ENCODE results near the gene FITM2. TPM values are rescaled to one million over a fixed set of nuclear protein-coding genes. Genes with fewer than 3 reads are reported as not detected.
"Not testable (repeated sequence)": the region's sequence is repeated elsewhere in the genome, so short reads cannot be mapped to it uniquely, and the experiment has no call there.

Gene FITM2
- total and polyA plus RNA-seq, 11 donors: 31.5 to 165 (median 111) TPM

GRCh38 chr20:44354979-44355497 lies 44.0 kb upstream of the FITM2 start:
- Histone ChIP-seq H3K36me3 (no peaks in the 10 kb centered on the region), H3K27me3 (peaks cover 0 to 6% (median 0%) of the 10 kb centered on the region in 9 donors), H3K4me3 (no peak overlapping the region), H3K9me3 (no peaks in the 10 kb centered on the region), H3K27ac (no peak overlapping the region), H3K4me1 (peaks cover 0 to 7% (median 0%) of the 10 kb centered on the region in 12 donors)
- DNase-seq (no peak), ATAC-seq (no peak)
- 85 to 86% (median 85%) methylated on average over 6 of the region's 6 CpGs for WGBS, 4 donors
- intact Hi-C loops (cut with DNase I): no loop called here
- no peak for TF ChIP-seq CTCF (IDR thresholded peaks at IDR 0.05)
- TF ChIP-seq POLR2A (IDR thresholded peaks at IDR 0.05): no peak

- H3K27ac ChIP-seq: no peak overlapping the region
- intact Hi-C loops (cut with DNase I): no loop called here
- peak in 1 of 5 donors; percentile 42 for DNase-seq
- 68 to 83% (median 77%) methylated on average over 6 of the region's 6 CpGs for WGBS, 4 donors
- no peaks in the 10 kb centered on the region for H3K9me3 ChIP-seq
- TF ChIP-seq POLR2A (IDR thresholded peaks at IDR 0.05) (no peak), CTCF (IDR thresholded peaks at IDR 0.05) (no peak)
- H3K4me1 ChIP-seq: no peaks in the 10 kb centered on the region
- no peaks in the 10 kb centered on the region for H3K27me3 ChIP-seq
- no peaks in the 10 kb centered on the region for H3K36me3 ChIP-seq
- no peak overlapping the region for H3K4me3 ChIP-seq
- ATAC-seq: peak in 1 of 4 donors; percentile 41
Measured at GRCh38 chr20:44350567-44350966, 39.6 kb upstream of the FITM2 start.

GRCh38 chr20:44349349-44349748 lies 38.3 kb upstream of the FITM2 start:
- intact Hi-C loops (cut with DNase I): no loop called here
- TF ChIP-seq POLR2A (IDR thresholded peaks at IDR 0.05) (no peak), CTCF (IDR thresholded peaks at IDR 0.05) (no peak)
- no peaks in the 10 kb centered on the region for H3K9me3 ChIP-seq
- 76 to 89% (median 84%) methylated on average over 3 of the region's 3 CpGs for WGBS, 4 donors
- no peaks in the 10 kb centered on the region for H3K4me1 ChIP-seq
- H3K4me3 ChIP-seq: no peak overlapping the region
- H3K27ac ChIP-seq: no peak overlapping the region
- H3K27me3 ChIP-seq: no peaks in the 10 kb centered on the region
- ATAC-seq: no peak
- no peaks in the 10 kb centered on the region for H3K36me3 ChIP-seq
- no peak for DNase-seq

- Histone ChIP-seq H3K9me3 (no peaks in the 10 kb centered on the region), H3K36me3 (no peaks in the 10 kb centered on the region), H3K27ac (no peak overlapping the region), H3K27me3 (no peaks in the 10 kb centered on the region), H3K4me1 (no peaks in the 10 kb centered on the region), H3K4me3 (no peak overlapping the region)
- no peak for ATAC-seq
- intact Hi-C loops (cut with DNase I): no loop called here
- 84 to 93% (median 91%) methylated on average over 4 of the region's 4 CpGs for WGBS, 4 donors
- DNase-seq: no peak
- TF ChIP-seq CTCF (IDR thresholded peaks at IDR 0.05): no peak
- no peak for TF ChIP-seq POLR2A (IDR thresholded peaks at IDR 0.05)
Measured at GRCh38 chr20:44348168-44348659, 37.2 kb upstream of the FITM2 start.

GRCh38 chr20:44345941-44346340 lies 34.9 kb upstream of the FITM2 start:
- intact Hi-C loops (cut with DNase I); H3K36me3 ChIP-seq; H3K27ac ChIP-seq; H3K4me3 ChIP-seq; ATAC-seq; H3K27me3 ChIP-seq; H3K4me1 ChIP-seq; H3K9me3 ChIP-seq; DNase-seq: not testable (repeated sequence)
- 87 to 90% (median 89%) methylated on average over 10 of the region's 10 CpGs for WGBS, 4 donors

All from heart left ventricle (tissue), 16 donors.